Thyroid gland (tissue), 4 donors: ENCODE measurements around the gene ADAMTS6. TPM values are rescaled to one million over a fixed set of nuclear protein-coding genes. Genes with fewer than 3 reads are reported as not detected.
A peak's percentile ranks its signal among the peaks of the same experiment; 100 is the strongest.

ENCODE experiments used
- DNase-seq, 2 donors: peaks; one replicate each; pipeline ENCODE4 v3.0.0-alpha.2; 2019
- H3K27ac ChIP-seq, 3 donors: fragments of 200-600 bp; sonication (generic); 1 replicate in 2 of 3; 2 replicates in 1 of 3; pipeline ENCODE4 v1.5.1; 2016 to 2019; ENCODE audit warnings: mild to moderate bottlenecking in 1 of 3, moderate library complexity in 1 of 3
- H3K27me3 ChIP-seq: fragments of 200-600 bp; sonication (generic); one replicate; pipeline ENCODE4 v1.5.1; 2019
- H3K36me3 ChIP-seq, 2 donors: fragments of 200-600 bp; sonication (generic); one replicate each; pipeline ENCODE4 v1.5.1; 2016 to 2019
- H3K4me1 ChIP-seq, 2 donors: fragments of 200-600 bp; sonication (generic); one replicate each; pipeline ENCODE4 v1.5.1; 2017 to 2019
- H3K4me3 ChIP-seq, 3 donors: fragments of 200-600 bp; sonication (generic); replicated peaks in 1 of 3; 1 replicate in 2 of 3; 2 replicates in 1 of 3; pipeline ENCODE4 v1.5.1; 2016; ENCODE audit warnings: mild to moderate bottlenecking in 1 of 3
- H3K9me3 ChIP-seq: fragments of 200-600 bp; sonication (generic); one replicate; pipeline ENCODE4 v1.5.1; 2017
- CTCF ChIP-seq, 6 experiments: fragments of 200-600 bp in 3 of 6; fragments of 450-650 bp in 3 of 6; sonication (generic) in 3 of 6; IDR thresholded peaks; one replicate each; pipeline ENCODE4 v1.5.1; 2016 to 2019; ENCODE audit warnings: antibody characterized with exemption in 6 of 6, mild to moderate bottlenecking in 2 of 6, inconsistent platforms in 1 of 6, moderate library complexity in 1 of 6
- POLR2A ChIP-seq, 2 donors: fragments of 450-650 bp; IDR thresholded peaks; one replicate each; pipeline ENCODE4 v1.6.1; 2017; ENCODE audit warnings: antibody characterized with exemption in 2 of 2, mild to moderate bottlenecking in 2 of 2, moderate library complexity in 1 of 2
- WGBS, 2 donors: methylation state at CpG; one replicate each; pipeline ENCODE4 v1.1.5; 2017; 5-methylcytosine and 5-hydroxymethylcytosine counted together
- intact Hi-C: fragments of 100-400 bp; cut with DNase I; formaldehyde crosslinking; loops from one replicate; pipeline ENCODE4 v1.15.1; 2023
- total RNA-seq, 4 donors: library from RNA; depleted of rRNA; stranded (reverse); fragments of >200 nt; gene quantifications; one replicate each; pipeline ENCODE4 v1.2.3, GENCODE V29; 2016

ADAMTS6 gene
- total RNA-seq, 4 donors from 2014 or later: 1.0 to 3.4 (median 3.3) TPM

- Histone ChIP-seq H3K36me3 (no peaks in the 10 kb centered on the region), H3K4me1 (no peaks in the 10 kb centered on the region), H3K4me3 (no peak overlapping the region), H3K27me3 (no peaks in the 10 kb centered on the region), H3K9me3 (no peaks in the 10 kb centered on the region), H3K27ac (no peak overlapping the region)
- WGBS, 2 donors: 77 to 91% methylated on average over 1 of the region's 1 CpG
- no peak for TF ChIP-seq POLR2A (IDR thresholded peaks at IDR 0.05)
- no peak for TF ChIP-seq CTCF (IDR thresholded peaks at IDR 0.05)
- intact Hi-C loops: no loop called here
- no peak for DNase-seq
These were observed 209.8 kb downstream of the ADAMTS6 start for GRCh38 chr5:65271906-65272305.

- Histone ChIP-seq H3K4me3 (no peak overlapping the region), H3K4me1 (no peaks in the 10 kb centered on the region), H3K9me3 (no peaks in the 10 kb centered on the region), H3K27me3 (no peaks in the 10 kb centered on the region), H3K27ac (no peak overlapping the region), H3K36me3 (no peaks in the 10 kb centered on the region)
- DNase-seq: no peak
- 86 to 88% methylated on average over 8 of the region's 8 CpGs for WGBS, 2 donors
- no peak for TF ChIP-seq CTCF (IDR thresholded peaks at IDR 0.05)
- no peak for TF ChIP-seq POLR2A (IDR thresholded peaks at IDR 0.05)
- intact Hi-C loops: no loop called here
These were observed 213.2 kb downstream of the ADAMTS6 start for GRCh38 chr5:65268525-65268924.

GRCh38 chr5:65264420-65264819 lies 217.3 kb downstream of the ADAMTS6 start:
- no peaks in the 10 kb centered on the region for H3K27me3 ChIP-seq
- no peaks in the 10 kb centered on the region for H3K36me3 ChIP-seq
- H3K9me3 ChIP-seq: no peaks in the 10 kb centered on the region
- TF ChIP-seq POLR2A (IDR thresholded peaks at IDR 0.05): no peak
- TF ChIP-seq CTCF (IDR thresholded peaks at IDR 0.05): no peak
- H3K4me3 ChIP-seq: no peak overlapping the region
- DNase-seq: no peak
- H3K4me1 ChIP-seq: peaks cover 0 to 8% of the 10 kb centered on the region in 2 donors
- intact Hi-C loops: no loop called here
- H3K27ac ChIP-seq: no peak overlapping the region
- WGBS, 2 donors: 50 to 52% methylated on average over 1 of the region's 1 CpG

- H3K27ac ChIP-seq: no peak overlapping the region
- H3K9me3 ChIP-seq: no peaks in the 10 kb centered on the region
- no peaks in the 10 kb centered on the region for H3K27me3 ChIP-seq
- WGBS, 2 donors: 81 to 86% methylated on average over 3 of the region's 3 CpGs
- peaks cover 0 to 8% of the 10 kb centered on the region in 2 donors for H3K4me1 ChIP-seq
- no peaks in the 10 kb centered on the region for H3K36me3 ChIP-seq
- intact Hi-C loops: no loop called here
- H3K4me3 ChIP-seq: no peak overlapping the region
- no peak for DNase-seq
- TF ChIP-seq CTCF (IDR thresholded peaks at IDR 0.05) (no peak), POLR2A (IDR thresholded peaks at IDR 0.05) (no peak)
These were observed 218.4 kb downstream of the ADAMTS6 start for GRCh38 chr5:65263321-65263720.

- intact Hi-C loops: no loop called here
- H3K4me1 ChIP-seq: peaks cover 0 to 8% of the 10 kb centered on the region in 2 donors
- H3K9me3 ChIP-seq: no peaks in the 10 kb centered on the region
- H3K27ac ChIP-seq: no peak overlapping the region
- 6 to 14% methylated on average over 6 of the region's 6 CpGs for WGBS, 2 donors
- no peaks in the 10 kb centered on the region for H3K36me3 ChIP-seq
- H3K27me3 ChIP-seq: no peaks in the 10 kb centered on the region
- no peak overlapping the region for H3K4me3 ChIP-seq
- TF ChIP-seq CTCF (IDR thresholded peaks at IDR 0.05): no peak
- no peak for TF ChIP-seq POLR2A (IDR thresholded peaks at IDR 0.05)
- peak in 1 of 2 donors; percentile 2 for DNase-seq
These were observed 219.1 kb downstream of the ADAMTS6 start for GRCh38 chr5:65262649-65263059.
